Type B pancreatic cell (in vitro differentiated cells): ENCODE results near the gene ADCY5. TPM values are rescaled to one million over a fixed set of nuclear protein-coding genes. Genes with fewer than 3 reads are reported as not detected.

Experiments used
- DNase-seq: peaks from one replicate; pipeline ENCODE4 v3.0.0; 2021; ENCODE audit warnings: mixed read lengths; ENCODE audit not compliant: unreplicated experiment; ENCODE audit errors: extremely low spot score
- H3K27ac Mint-ChIP-seq: 2 replicates; pipeline ENCODE4 v1.8.0; 2021; ENCODE audit warnings: mild to moderate bottlenecking, mixed read lengths
- H3K27me3 Mint-ChIP-seq: 2 replicates; pipeline ENCODE4 v1.8.0; 2021; ENCODE audit warnings: mixed read lengths
- H3K36me3 Mint-ChIP-seq: 2 replicates; pipeline ENCODE4 v1.8.0; 2021; ENCODE audit warnings: mixed read lengths
- H3K4me1 Mint-ChIP-seq: one replicate; pipeline ENCODE4 v1.8.0; 2021; ENCODE audit warnings: mixed read lengths; ENCODE audit not compliant: unreplicated experiment
- H3K4me3 Mint-ChIP-seq: 2 replicates; pipeline ENCODE4 v1.8.0; 2021; ENCODE audit warnings: mild to moderate bottlenecking, mixed read lengths
- H3K9me3 Mint-ChIP-seq: 2 replicates; pipeline ENCODE4 v1.8.0; 2021; ENCODE audit warnings: mixed read lengths
- total RNA-seq: library from RNA; stranded (reverse); gene quantifications from 2 replicates; pipeline ENCODE4 v1.2.1, GENCODE V29; 2021; ENCODE audit warnings: low replicate concordance
- TF ChIP-seq, protein P1 (sequence below): fragments of 200-600 bp; sonication (generic); conservative IDR thresholded peaks from 2 replicates; pipeline ENCODE4 v1.5.0; 2021; ENCODE audit warnings: antibody characterized with exemption, mild to moderate bottlenecking

ADCY5 gene
- total RNA-seq, 1 donor from 2014 or later, result 9.1 TPM

DNA sequence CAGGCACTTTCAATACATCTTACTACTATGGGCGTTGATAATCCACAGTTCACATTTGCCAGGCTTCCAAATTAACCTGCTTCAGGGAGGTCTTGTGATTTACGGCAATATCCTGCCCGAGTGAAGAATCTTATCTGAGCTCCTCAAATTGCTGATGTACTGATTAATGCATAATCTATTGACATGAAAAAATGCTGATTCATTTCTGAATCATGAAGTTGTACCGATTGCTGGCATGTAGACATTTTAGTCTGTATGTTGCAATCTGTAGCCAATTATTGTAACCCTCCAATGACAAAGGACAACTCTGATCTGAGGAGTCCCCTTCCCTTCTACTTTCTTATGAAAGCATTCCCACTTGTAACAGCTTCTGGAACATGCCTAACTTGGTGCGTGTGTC is 150.0 kb downstream of the ADCY5 start:
- H3K27me3 Mint-ChIP-seq, result no peaks in the 10 kb centered on the region
- H3K4me1 Mint-ChIP-seq, result no peaks in the 10 kb centered on the region
- no peaks in the 10 kb centered on the region for H3K9me3 Mint-ChIP-seq
- DNase-seq, result no peak
- no peaks in the 10 kb centered on the region for H3K36me3 Mint-ChIP-seq
- no peak overlapping the region for H3K4me3 Mint-ChIP-seq
- TF ChIP-seq, protein P1, sequence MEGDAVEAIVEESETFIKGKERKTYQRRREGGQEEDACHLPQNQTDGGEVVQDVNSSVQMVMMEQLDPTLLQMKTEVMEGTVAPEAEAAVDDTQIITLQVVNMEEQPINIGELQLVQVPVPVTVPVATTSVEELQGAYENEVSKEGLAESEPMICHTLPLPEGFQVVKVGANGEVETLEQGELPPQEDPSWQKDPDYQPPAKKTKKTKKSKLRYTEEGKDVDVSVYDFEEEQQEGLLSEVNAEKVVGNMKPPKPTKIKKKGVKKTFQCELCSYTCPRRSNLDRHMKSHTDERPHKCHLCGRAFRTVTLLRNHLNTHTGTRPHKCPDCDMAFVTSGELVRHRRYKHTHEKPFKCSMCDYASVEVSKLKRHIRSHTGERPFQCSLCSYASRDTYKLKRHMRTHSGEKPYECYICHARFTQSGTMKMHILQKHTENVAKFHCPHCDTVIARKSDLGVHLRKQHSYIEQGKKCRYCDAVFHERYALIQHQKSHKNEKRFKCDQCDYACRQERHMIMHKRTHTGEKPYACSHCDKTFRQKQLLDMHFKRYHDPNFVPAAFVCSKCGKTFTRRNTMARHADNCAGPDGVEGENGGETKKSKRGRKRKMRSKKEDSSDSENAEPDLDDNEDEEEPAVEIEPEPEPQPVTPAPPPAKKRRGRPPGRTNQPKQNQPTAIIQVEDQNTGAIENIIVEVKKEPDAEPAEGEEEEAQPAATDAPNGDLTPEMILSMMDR, result no peak
- H3K27ac Mint-ChIP-seq, result no peak overlapping the region

DNA sequence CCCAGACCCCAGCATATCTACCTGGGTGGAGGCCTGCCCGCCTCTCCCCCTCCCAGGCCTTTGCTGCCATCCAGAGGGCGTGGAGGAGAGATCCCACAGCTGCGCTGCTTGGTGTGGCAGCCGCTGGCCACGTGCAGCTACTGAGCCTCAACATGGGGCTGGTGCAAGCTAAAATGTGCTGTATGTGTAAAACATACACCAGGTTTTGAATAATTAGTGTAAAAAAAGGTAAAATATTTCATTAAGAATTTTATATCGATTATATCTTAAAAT is 151.3 kb downstream of the ADCY5 start:
- Mint-ChIP-seq H3K36me3 (no peaks in the 10 kb centered on the region), H3K4me1 (no peaks in the 10 kb centered on the region), H3K27me3 (no peaks in the 10 kb centered on the region), H3K9me3 (no peaks in the 10 kb centered on the region), H3K4me3 (no peak overlapping the region), H3K27ac (no peak overlapping the region)
- TF ChIP-seq, protein P1, result no peak
- no peak for DNase-seq

DNA sequence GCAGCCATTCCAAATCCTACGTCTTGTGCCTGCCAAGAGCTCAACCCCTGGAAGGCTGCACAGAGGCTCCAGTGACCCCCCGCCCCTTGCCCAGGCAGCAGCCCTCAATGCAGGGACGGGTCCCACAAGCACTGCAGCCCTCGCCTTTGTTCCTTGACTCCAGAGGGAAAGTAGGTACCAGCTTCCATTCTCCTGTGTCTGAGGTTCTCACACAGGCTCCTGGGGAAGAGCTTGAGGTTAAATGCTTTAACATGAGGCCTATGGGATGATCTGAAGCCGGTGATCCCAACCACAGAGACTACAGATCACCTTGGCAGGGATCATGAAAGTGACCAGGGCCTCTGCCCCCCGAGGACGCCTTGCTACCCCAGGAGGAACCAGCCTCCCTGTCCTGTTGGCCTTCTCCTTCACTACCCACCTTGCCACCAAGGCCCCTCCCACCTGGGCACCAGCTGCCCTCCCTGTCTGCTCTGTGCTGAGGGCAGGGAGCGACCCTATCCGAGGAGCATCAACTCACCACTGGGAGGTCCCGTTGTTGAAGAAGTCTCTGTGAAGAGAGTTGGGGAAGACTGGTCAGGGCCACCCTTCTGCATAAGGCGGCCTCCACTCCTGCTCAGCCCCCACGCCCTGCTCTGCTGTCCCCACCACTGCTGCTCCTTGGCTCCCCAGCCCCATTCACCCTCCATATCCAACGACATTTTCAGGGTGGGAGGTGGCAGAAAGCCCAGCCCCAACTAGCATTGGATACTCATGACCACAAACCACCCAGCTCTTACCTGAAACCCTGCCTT is 151.9 kb downstream of the ADCY5 start:
- H3K9me3 Mint-ChIP-seq, result no peaks in the 10 kb centered on the region
- H3K4me1 Mint-ChIP-seq, result no peaks in the 10 kb centered on the region
- H3K27me3 Mint-ChIP-seq, result no peaks in the 10 kb centered on the region
- TF ChIP-seq, protein P1, result no peak
- no peaks in the 10 kb centered on the region for H3K36me3 Mint-ChIP-seq
- no peak overlapping the region for H3K27ac Mint-ChIP-seq
- H3K4me3 Mint-ChIP-seq, result no peak overlapping the region
- no peak for DNase-seq

DNA sequence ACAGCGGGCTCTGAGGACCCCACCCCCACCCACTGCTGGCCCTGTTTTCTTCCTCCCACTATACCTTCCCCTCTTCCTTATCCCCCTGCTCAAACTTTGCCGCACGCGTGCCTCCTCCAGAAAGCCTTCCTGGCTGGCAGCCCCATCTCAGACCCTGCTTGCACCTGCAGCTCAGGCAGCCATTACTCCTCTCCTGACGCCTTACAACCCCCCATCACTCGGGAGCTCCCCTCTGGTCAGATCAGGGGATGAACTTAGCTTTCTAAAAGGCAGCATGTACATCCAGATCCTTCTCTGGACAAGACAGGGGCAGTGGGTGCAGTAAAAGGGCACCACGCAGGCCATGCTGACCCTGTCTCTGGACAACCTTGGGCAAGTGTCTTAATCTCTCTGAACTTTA is 152.6 kb downstream of the ADCY5 start:
- TF ChIP-seq, protein P1, result no peak
- H3K4me3 Mint-ChIP-seq, result no peak overlapping the region
- H3K9me3 Mint-ChIP-seq, result no peaks in the 10 kb centered on the region
- H3K27me3 Mint-ChIP-seq, result no peaks in the 10 kb centered on the region
- H3K27ac Mint-ChIP-seq, result no peak overlapping the region
- H3K36me3 Mint-ChIP-seq, result no peaks in the 10 kb centered on the region
- no peaks in the 10 kb centered on the region for H3K4me1 Mint-ChIP-seq
- DNase-seq, result no peak

DNA sequence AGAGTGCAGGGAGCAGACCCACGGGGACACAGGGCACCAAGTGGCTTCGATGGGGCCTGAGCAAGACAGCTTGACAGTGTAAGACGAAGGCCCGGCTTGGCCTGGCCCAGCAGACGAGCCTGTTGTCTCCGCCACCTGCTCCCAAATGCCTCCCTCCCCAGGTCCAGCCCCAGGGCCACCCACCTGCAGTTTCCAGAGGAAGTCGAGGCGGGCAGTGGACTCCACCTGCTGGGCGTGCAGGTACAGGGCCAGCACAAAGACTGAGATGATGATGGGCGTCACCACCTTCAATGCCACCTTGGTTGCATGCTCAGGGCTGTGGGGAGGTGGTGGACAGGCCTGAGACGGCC is 153.0 kb downstream of the ADCY5 start:
- H3K27ac Mint-ChIP-seq, result no peak overlapping the region

More for the DNA sequence above, 153.0 kb downstream of the ADCY5 start:
- Mint-ChIP-seq H3K36me3 (no peaks in the 10 kb centered on the region), H3K4me3 (no peak overlapping the region), H3K9me3 (no peaks in the 10 kb centered on the region), H3K27me3 (no peaks in the 10 kb centered on the region), H3K4me1 (no peaks in the 10 kb centered on the region)
- TF ChIP-seq, protein P1, result no peak
- no peak for DNase-seq
